Kidney epithelial cell (primary cell): ENCODE data around the gene SYT1. TPM values are rescaled to one million over a fixed set of nuclear protein-coding genes. Genes with fewer than 3 reads are reported as not detected.

Experiments used
- DNase-seq: peaks from one replicate; pipeline ENCODE4 v3.0.0-alpha.2; 2010; ENCODE audit warnings: low read depth
- H3K27me3 ChIP-seq: 2 replicates; pipeline ENCODE4 v1.6.0; 2011; ENCODE audit warnings: low read length; ENCODE audit not compliant: control insufficient read depth, insufficient read depth
- H3K36me3 ChIP-seq: 2 replicates; pipeline ENCODE4 v1.5.1; 2011; ENCODE audit warnings: low read length; ENCODE audit not compliant: control insufficient read depth, insufficient read depth
- H3K4me3 ChIP-seq: 2 replicates; pipeline ENCODE4 v1.5.1; 2011; ENCODE audit warnings: low read depth, mild to moderate bottlenecking, control low read depth, low read length
- CTCF ChIP-seq: IDR thresholded peaks from 2 replicates; pipeline ENCODE4 v1.5.1; 2011; ENCODE audit warnings: mild to moderate bottlenecking, moderate library complexity, low read length, control low read depth, inconsistent platforms; ENCODE audit not compliant: insufficient read depth, poor library complexity, severe bottlenecking
- total RNA-seq: library from RNA; depleted of rRNA; stranded (reverse); fragments of >200 nt; gene quantifications from 2 replicates; pipeline ENCODE4 v1.2.3, GENCODE V29; 2015

The SYT1 gene
- total RNA-seq, 1 donor from 2014 or later, result 7.4 TPM

GRCh38 chr12:78963439-78964227 is 99.1 kb downstream of the SYT1 start:
- H3K36me3 ChIP-seq, result no peaks in the 10 kb centered on the region
- TF ChIP-seq CTCF, result no peak
- no peaks in the 10 kb centered on the region for H3K27me3 ChIP-seq
- no peak for DNase-seq
- no peak overlapping the region for H3K4me3 ChIP-seq

- no peaks in the 10 kb centered on the region for H3K27me3 ChIP-seq
- no peaks in the 10 kb centered on the region for H3K36me3 ChIP-seq
- no peak overlapping the region for H3K4me3 ChIP-seq
- TF ChIP-seq CTCF, result no peak
- no peak for DNase-seq
Observed at GRCh38 chr12:78964521-78964920, 99.9 kb downstream of the SYT1 start.

- H3K27me3 ChIP-seq, result no peaks in the 10 kb centered on the region
- no peak overlapping the region for H3K4me3 ChIP-seq
- no peak for TF ChIP-seq CTCF
- DNase-seq, result no peak
- no peaks in the 10 kb centered on the region for H3K36me3 ChIP-seq
Observed at GRCh38 chr12:78966062-78966461, 101.5 kb downstream of the SYT1 start.

- no peaks in the 10 kb centered on the region for H3K27me3 ChIP-seq
- no peak overlapping the region for H3K4me3 ChIP-seq
- no peak for TF ChIP-seq CTCF
- DNase-seq, result no peak
- no peaks in the 10 kb centered on the region for H3K36me3 ChIP-seq
Observed at GRCh38 chr12:78966926-78967325, 102.4 kb downstream of the SYT1 start.

GRCh38 chr12:78968226-78968625 is 103.7 kb downstream of the SYT1 start:
- Histone ChIP-seq H3K36me3 (no peaks in the 10 kb centered on the region), H3K27me3 (no peaks in the 10 kb centered on the region), H3K4me3 (no peak overlapping the region)
- no peak for DNase-seq
- TF ChIP-seq CTCF, result no peak

- Histone ChIP-seq H3K27me3 (no peaks in the 10 kb centered on the region), H3K36me3 (no peaks in the 10 kb centered on the region), H3K4me3 (no peak overlapping the region)
- no peak for TF ChIP-seq CTCF
- no peak for DNase-seq
Observed at GRCh38 chr12:78970041-78970440, 105.5 kb downstream of the SYT1 start.
